Colonic mucosa (tissue), 4 donors: ENCODE data around the gene CPEB4. TPM values are rescaled to one million over a fixed set of nuclear protein-coding genes. Genes with fewer than 3 reads are reported as not detected.

ENCODE experiments used
- DNase-seq: peaks from one replicate; pipeline ENCODE4 v3.0.0-alpha.2; 2020
- H3K27ac ChIP-seq: fragments of 200-600 bp; one replicate; pipeline ENCODE4 v1.8.0; 2021
- H3K27me3 ChIP-seq: fragments of 200-600 bp; one replicate; pipeline ENCODE4 v1.8.0; 2021
- H3K36me3 ChIP-seq: fragments of 200-600 bp; one replicate; pipeline ENCODE4 v1.8.0; 2021
- H3K4me1 ChIP-seq: fragments of 200-600 bp; one replicate; pipeline ENCODE4 v1.8.0; 2021; ENCODE audit warnings: mild to moderate bottlenecking
- H3K4me3 ChIP-seq: fragments of 200-600 bp; one replicate; pipeline ENCODE4 v1.8.0; 2021
- H3K9ac ChIP-seq, 2 donors: one replicate each; pipeline ENCODE4 v1.7.0; 2013; ENCODE audit warnings: control low read depth in 2 of 2, low read depth in 2 of 2, low read length in 2 of 2
- H3K9me3 ChIP-seq: fragments of 200-600 bp; one replicate; pipeline ENCODE4 v1.8.0; 2021
- CTCF ChIP-seq: fragments of 200-600 bp; IDR thresholded peaks from one replicate; pipeline ENCODE4 v1.8.0; 2022; ENCODE audit warnings: antibody characterized with exemption, mild to moderate bottlenecking
- intact Hi-C: fragments of 100-400 bp; cut with DNase I; formaldehyde crosslinking; loops from one replicate; pipeline ENCODE4 v1.14.1; 2022
- total RNA-seq, 2 donors: library from RNA; stranded (reverse); fragmentation: NEBNext Ultra II Directional in 1 of 2; extraction: Animal tissue kit (Norgen Biotek cat#: 25700) in 1 of 2; gene quantifications; one replicate each; pipeline ENCODE4 v1.2.1, GENCODE V29; 2021
- donor health status: healthy.
- donor health status: DM: no; HTN: no; CAD: no.
- donor health status: DM: no; HTN: no; CAD: no.

The CPEB4 gene
- total RNA-seq, 2 donors from 2014 or later = 23.3 to 41.7 TPM

GRCh38 chr5:173910215-173910614 is 22.1 kb downstream of the CPEB4 start:
- Histone ChIP-seq H3K27ac (no peak overlapping the region), H3K9ac (no peak overlapping the region), H3K36me3 (no peaks in the 10 kb centered on the region), H3K4me1 (no peaks in the 10 kb centered on the region), H3K9me3 (no peaks in the 10 kb centered on the region), H3K4me3 (no peak overlapping the region), H3K27me3 (no peaks in the 10 kb centered on the region)
- intact Hi-C loops = no loop called here
- no peak for TF ChIP-seq CTCF
- no peak for DNase-seq

GRCh38 chr5:173911623-173912022 is 23.5 kb downstream of the CPEB4 start:
- Histone ChIP-seq H3K9ac (no peak overlapping the region), H3K27ac (no peak overlapping the region)

GRCh38 chr5:173913686-173914321 is 25.7 kb downstream of the CPEB4 start:
- H3K9me3 ChIP-seq = no peaks in the 10 kb centered on the region
- no peak overlapping the region for H3K9ac ChIP-seq
- no peaks in the 10 kb centered on the region for H3K27me3 ChIP-seq
- H3K27ac ChIP-seq = no peak overlapping the region
- intact Hi-C loops = no loop called here
- no peak overlapping the region for H3K4me3 ChIP-seq
- no peak for DNase-seq
- no peak for TF ChIP-seq CTCF
- no peaks in the 10 kb centered on the region for H3K36me3 ChIP-seq
- H3K4me1 ChIP-seq = no peaks in the 10 kb centered on the region

More at GRCh38 chr5:173911623-173912022, 23.5 kb downstream of the CPEB4 start:
- H3K4me1 ChIP-seq = no peaks in the 10 kb centered on the region
- DNase-seq = no peak
- no peaks in the 10 kb centered on the region for H3K9me3 ChIP-seq
- H3K36me3 ChIP-seq = no peaks in the 10 kb centered on the region
- H3K4me3 ChIP-seq = no peak overlapping the region
- no peaks in the 10 kb centered on the region for H3K27me3 ChIP-seq
- intact Hi-C loops = no loop called here
- TF ChIP-seq CTCF = no peak

GRCh38 chr5:173915310-173916014 is 27.3 kb downstream of the CPEB4 start:
- no peaks in the 10 kb centered on the region for H3K9me3 ChIP-seq
- intact Hi-C loops = no loop called here
- no peak for TF ChIP-seq CTCF
- H3K4me1 ChIP-seq = peaks cover 5% of the 10 kb centered on the region
- H3K36me3 ChIP-seq = no peaks in the 10 kb centered on the region
- no peaks in the 10 kb centered on the region for H3K27me3 ChIP-seq
- H3K9ac ChIP-seq = no peak overlapping the region
- H3K4me3 ChIP-seq = no peak overlapping the region
- H3K27ac ChIP-seq = no peak overlapping the region
- DNase-seq = no peak

GRCh38 chr5:173916233-173916632 is 28.1 kb downstream of the CPEB4 start:
- intact Hi-C loops = no loop called here
- TF ChIP-seq CTCF = no peak
- H3K4me1 ChIP-seq = peaks cover 5% of the 10 kb centered on the region

More at GRCh38 chr5:173916233-173916632, 28.1 kb downstream of the CPEB4 start:
- DNase-seq = no peak
- no peaks in the 10 kb centered on the region for H3K36me3 ChIP-seq
- H3K27me3 ChIP-seq = no peaks in the 10 kb centered on the region
- H3K9ac ChIP-seq = no peak overlapping the region
- no peak overlapping the region for H3K27ac ChIP-seq
- H3K9me3 ChIP-seq = no peaks in the 10 kb centered on the region
- no peak overlapping the region for H3K4me3 ChIP-seq
